ENCODE data around the gene ITPRIPL2.
A peak's percentile ranks its signal among the peaks of the same experiment; 100 is the strongest.

Gene ITPRIPL2

GRCh38 chr16:19093631-19094541, 19.9 kb upstream of the ITPRIPL2 start:
- DNase-seq (ENCODE audit: low spot score): no peak

- DNase-seq (ENCODE audit: low spot score): peak; percentile 89
Observed at GRCh38 chr16:19094542-19095365, 19.0 kb upstream of the ITPRIPL2 start.

- DNase-seq (ENCODE audit: low spot score): no peak
Observed at GRCh38 chr16:19095654-19096053, 18.1 kb upstream of the ITPRIPL2 start.

- no peak for DNase-seq (ENCODE audit: low spot score)
Observed at GRCh38 chr16:19098173-19098572, 15.6 kb upstream of the ITPRIPL2 start.

DNA sequence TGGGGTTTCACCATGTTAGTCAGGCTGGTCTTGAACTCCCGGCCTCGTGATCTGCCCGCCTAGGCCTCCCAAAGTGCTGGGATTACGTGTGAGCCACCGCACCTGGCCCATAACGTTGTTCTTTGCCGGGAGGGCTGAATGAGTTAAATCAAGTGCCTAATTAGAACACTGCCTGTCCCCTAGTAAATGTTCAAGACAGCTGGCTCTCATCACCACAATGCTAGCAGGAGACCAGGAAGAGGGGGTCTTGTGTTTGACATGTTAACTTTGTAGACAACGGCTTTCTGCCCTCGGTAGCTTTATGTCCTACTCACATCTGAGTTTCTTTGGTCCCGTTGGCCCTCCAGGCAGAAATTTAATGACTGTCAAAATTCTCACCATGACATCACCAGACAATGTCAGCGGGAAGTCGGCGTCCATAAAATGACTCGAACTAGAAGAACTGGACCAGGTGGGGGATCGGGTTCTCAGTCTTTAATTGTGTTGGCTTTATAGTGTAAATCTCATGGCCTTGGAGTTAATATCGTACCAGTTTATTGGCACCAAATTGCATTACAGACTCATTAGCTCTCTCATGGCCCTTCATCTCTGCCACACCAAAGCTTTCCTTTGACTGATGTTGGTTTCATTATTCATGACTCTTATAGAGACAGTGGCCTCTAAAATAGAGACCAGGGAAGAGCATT, 11.4 kb upstream of the ITPRIPL2 start:
- DNase-seq (ENCODE audit: low spot score): no peak

GRCh38 chr16:19104607-19105006, 9.2 kb upstream of the ITPRIPL2 start:
- no peak for DNase-seq (ENCODE audit: low spot score)

- DNase-seq (ENCODE audit: low spot score): no peak
Observed at GRCh38 chr16:19105131-19105530, 8.6 kb upstream of the ITPRIPL2 start.

DNA sequence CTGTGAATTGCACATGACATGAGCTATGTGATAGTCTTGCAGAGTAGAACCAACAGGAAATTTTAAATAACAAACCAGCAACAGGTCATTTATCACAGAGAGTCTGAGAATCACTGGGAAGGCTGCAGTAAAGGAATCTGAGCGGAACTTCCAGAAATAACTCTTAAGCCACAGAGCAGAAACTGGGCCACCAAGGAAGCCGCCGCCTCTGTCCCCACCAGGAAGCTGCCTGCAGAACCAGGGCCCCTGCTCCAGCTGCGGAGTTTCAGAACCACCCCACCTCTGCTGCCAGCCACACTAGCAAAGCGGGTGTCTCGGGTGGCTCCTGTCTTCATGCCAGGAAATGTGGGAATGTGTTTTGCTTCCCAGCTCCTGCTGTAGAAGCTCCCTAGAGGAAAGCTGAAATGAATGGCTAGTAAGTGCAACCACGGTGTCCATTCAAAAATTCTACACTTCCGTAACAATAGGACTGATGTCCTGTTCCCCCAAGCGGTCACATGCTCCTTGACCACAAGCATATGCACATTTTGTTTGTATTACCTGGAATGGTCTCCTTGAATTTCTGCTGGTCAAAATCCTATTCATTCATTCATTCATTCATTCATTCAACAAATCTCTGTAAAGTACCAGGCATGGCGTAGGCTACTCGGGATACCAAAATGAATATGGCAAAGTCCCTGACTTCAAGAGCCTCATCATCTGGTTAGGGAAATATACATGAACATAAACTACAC, 7.7 kb upstream of the ITPRIPL2 start:
- no peak for DNase-seq (ENCODE audit: low spot score)

GRCh38 chr16:19106625-19107020, 7.1 kb upstream of the ITPRIPL2 start:
- DNase-seq (ENCODE audit: low spot score): no peak

DNA sequence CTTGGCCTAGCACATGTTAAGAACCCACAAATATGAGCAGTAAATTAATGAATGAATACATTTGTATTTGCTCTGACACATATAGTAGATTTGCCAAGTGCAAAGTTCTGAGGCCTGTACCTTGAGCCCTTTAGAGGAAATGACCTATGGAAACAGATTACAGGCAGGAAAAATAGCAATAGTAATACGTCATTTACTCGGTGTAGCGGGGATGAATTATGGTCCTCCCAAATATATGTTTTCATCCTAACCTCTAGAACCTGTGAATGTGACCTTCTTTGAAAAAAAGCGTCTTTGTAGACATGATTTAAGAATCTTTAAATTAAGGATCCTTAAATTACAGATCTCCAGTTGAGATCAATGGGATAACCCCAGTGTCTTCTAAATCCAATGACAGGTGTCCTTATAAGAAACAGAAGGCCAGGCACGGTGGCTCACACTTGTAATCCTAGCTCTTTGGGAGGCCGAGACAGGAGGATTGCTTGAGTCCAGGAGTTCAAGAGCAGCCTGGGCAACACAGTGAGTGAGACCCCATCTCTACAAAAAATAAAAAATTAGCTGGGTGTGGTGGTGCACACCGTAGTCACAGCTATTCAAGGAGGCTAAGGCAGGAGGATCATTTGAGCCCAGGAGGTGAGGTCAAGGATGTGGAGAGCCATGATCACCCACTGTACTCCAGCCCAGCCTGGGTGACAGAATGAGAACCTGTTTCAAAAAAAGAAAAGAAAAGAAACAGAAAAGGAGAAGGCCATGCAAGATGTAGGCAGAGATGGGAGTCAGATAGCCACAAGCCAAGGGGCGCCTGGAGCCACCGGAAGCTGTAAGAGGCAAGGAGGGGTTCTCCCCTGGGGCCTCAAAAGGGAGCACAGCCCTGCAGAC, 5.1 kb upstream of the ITPRIPL2 start:
- no peak for DNase-seq (ENCODE audit: low spot score)

GRCh38 chr16:19109288-19109664, 4.5 kb upstream of the ITPRIPL2 start:
- DNase-seq (ENCODE audit: low spot score): no peak

DNA sequence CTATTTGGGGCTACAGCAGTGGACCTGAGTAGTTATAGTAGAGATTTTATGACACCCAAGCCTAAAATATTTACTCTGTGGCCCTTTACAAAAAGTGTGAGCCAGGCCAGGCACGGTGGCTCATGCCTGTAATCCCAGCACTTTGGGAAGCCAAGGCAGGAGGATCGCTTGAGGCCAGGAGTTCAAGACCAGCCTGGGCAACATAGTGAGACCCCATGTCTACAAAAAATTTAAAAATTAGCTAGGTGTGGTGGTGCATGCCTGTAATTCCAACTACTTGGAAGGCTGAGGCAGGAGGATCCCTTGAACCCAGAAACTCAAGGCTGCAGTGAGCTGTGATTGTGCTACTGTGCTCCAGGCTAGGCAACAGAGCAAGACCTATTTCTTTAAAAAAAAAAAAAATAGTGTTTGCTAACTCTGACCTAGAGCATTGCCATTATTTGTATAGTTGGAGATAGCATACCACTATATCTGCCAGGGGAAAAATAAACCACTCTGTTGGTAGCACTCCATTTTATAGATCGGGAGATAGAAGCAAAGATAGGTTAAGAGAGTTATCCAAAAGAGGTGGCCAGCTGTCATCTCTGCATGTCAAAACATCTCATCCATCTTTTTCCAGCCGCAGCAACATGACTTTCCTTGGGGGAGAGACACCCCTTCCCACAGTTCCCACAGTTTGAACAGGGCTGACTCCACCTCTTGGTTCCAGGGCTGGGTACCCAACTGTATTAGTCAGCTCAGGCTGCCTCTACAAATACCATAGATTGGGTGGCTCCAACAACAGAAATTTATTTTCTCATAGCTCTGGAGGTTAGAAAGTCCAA, 3.0 kb upstream of the ITPRIPL2 start:
- DNase-seq (ENCODE audit: low spot score): no peak

GRCh38 chr16:19112099-19112407, 1.7 kb upstream of the ITPRIPL2 start:
- DNase-seq (ENCODE audit: low spot score): no peak

- DNase-seq (ENCODE audit: low spot score): no peak
Observed at GRCh38 chr16:19114359-19115147, 789 bp downstream of the ITPRIPL2 start.

GRCh38 chr16:19115148-19116021, 1.6 kb downstream of the ITPRIPL2 start:
- DNase-seq (ENCODE audit: low spot score): no peak

- peak; percentile 29 for DNase-seq (ENCODE audit: low spot score)
Observed at GRCh38 chr16:19116711-19117449, 3.1 kb downstream of the ITPRIPL2 start.

- peak; percentile 53 for DNase-seq (ENCODE audit: low spot score)
Observed at GRCh38 chr16:19118938-19119431, 5.2 kb downstream of the ITPRIPL2 start.

Data from NAMALWA (cell line).